ENCODE measurements around the gene NFE2L3.

GRCh38 chr7:26172048-26172447 lies 20.1 kb downstream of the NFE2L3 start:
- TF ChIP-seq CTCF (IDR thresholded peaks at IDR 0.05; ENCODE audit: insufficient read depth, low read depth, low read length) (no peak), EZH2 (IDR thresholded peaks at IDR 0.05; ENCODE audit: insufficient read depth, low read length) (no peak)
